Inflammatory macrophage (primary cell): ENCODE measurements around the gene HOXA9.

Experiments used
- DNase-seq, 2 donors: peaks; one replicate each; pipeline ENCODE4 v3.0.0-alpha.2; 2020 to 2022

Gene HOXA9

DNA sequence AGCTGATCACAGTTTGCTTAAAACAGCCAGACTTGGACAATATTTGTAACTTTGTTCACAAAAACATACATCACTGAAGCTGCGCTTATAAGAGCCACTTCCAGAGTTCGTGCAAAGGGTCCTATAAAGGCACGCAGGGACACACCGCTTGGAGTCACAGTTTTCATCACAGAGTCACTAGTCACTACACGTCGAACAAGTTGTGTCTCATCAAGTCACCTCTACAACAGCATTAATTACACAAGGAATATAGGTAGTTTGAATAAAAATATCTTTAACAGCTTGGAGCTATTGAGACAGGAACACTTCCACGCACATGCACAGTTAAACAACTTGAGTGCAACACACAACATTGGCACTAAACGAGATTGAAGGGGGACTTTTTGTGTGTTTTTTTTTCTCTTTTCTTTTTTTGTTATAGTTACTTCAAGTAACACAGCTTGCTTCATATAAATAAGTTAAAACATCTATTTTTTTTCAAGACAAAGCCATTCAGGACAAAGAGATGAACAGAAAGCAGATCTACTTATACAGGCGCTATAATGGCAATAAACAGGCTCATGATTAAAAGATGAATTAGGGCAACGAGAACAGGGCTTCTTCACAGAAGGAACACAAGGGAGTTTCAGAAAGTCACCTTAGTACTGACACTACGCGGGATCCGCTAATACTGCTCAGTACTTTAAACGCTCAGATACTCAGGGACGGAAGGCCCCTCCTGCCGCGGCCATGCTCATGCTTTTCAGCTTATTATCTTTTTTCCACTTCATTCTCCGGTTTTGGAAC lies 24.0 kb downstream of the HOXA9 start:
- DNase-seq: no peak

DNA sequence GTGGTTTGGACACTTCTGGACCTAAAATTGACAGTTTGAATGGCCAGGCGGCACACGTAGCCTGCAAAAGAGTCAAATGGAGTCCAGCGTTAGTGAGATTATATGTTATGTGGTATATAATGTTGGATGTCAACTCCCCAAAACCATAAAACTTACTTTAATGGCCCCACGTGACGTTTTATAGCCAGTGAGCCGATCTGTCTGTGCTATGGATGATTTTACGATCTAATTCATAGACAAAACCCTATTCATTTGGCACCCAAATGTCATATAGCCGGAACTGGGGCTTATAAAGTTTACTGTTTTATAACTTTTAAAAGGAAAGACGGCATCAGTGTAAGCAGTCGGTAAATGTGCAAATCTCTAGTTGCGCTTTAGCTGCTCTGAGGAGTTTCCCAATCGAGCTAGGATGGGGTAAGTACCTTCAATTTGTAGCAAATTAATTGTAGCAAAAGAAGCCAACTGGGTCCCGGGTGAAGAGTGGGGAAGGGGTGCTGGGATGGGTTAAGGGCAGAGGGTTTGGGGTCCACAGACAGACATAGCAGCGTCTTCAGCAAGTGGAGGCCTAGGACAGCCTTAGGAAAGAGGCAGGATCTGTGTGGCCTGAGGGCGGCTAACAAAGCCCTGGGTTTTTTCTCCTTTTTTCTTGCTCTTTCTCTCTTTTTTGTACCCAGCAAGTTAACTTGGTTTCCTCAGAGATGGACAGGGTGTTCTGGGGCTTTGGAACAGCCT lies 25.0 kb downstream of the HOXA9 start:
- DNase-seq: no peak

DNA sequence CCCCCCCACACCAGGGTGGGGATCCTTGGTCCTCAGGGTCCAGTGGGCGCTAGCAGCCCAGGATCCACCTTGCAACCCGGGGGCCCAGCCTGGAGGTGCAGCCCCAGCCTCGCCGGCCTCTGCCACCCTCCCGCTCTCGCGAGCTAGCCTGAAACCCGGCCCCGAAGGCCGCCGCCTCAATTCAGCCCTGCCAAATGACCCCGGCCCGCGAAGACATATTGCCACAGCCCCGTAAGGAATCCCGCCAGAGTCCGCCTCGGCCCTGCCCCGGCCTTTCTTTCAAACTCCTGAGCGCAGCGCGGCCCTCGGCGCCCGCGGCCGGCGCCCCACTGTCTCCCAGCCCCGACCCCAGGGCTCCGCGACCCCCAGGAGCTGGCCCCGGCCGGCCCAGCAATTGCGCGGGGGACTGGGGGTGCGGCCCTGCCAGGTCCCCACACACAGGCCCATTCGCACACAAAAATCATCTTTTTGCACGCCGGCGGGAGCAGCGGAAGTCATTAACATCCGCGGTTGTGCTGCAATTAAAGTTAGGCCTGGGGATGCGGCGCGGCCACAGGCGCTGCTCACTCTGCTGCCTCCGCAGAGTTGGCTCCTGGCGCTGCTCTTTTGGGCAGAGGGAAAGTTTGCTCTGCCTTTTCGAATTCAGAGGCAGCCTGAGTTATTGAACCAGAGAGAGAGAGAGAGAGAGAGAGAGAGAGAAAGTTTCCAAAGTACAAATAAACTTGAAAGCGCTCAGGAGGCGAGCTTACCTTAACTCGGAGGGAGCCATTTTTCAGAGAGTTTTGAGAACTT lies 25.8 kb downstream of the HOXA9 start:
- no peak for DNase-seq

DNA sequence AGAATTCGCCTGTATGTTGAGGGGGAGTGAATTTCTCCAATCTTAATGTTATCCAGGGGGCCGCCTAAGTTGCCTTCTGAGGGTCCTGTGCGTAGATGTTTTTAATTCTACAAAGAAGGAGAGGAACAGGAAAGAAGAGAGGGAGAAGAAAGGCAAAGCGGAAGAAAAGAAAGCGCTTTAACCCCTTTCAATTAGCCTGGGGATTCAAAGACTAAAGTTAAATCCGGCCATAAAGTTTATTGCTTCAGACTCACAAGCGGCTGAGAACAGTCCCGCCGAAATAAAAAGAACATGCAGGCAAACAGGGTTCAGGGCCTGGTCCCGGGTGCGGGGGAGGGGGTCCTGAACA lies 26.4 kb downstream of the HOXA9 start:
- DNase-seq: no peak

DNA sequence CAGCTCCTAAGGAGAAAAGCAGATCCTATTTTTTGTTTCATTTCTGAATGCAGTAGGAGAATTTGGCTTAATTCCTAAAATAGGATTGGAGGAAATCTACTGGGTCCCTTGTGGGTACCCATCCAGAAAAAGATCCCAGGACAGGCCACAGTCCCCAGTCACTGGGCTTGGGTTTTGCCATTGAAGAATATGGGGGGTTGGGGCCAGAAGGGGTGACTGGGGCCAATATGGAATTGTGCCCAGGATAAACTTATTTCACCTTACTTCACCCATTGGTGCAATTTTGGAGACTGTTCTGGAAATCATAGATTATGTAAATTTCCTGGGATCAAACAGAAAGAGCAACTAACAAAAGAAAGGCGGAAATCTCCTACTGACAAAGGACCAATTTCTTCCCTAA lies 26.9 kb downstream of the HOXA9 start:
- DNase-seq: no peak

DNA sequence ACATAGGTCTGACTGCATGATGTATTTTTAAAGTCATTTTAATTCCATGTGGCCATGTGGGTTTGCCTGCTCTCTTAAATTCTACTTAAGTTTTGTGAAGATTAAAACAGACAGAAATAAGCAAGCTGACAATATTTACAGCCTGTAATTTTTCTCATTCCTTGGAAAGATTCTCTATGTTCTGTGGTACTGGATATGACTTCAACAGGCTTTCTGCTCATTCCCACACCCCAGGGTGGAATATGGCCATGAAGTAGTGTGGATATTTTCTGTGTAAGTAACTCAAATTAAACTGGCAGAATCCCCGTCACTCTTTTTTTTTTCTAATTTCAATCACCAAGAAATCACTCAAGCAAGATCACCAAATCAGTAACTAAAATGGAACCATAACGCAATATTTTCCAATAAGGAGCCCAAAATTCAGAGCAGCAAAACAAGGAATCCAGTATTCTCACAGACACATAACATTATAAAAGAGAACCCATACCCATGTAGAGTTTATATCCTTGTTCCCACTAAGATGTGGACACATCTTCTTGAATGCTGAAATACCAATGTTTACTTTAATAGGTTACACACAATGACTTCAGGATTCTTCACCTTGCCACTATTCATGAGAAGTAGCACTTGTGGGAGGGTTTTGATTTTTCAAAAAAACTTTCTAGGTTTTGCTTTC lies 27.6 kb downstream of the HOXA9 start:
- DNase-seq: no peak

DNA sequence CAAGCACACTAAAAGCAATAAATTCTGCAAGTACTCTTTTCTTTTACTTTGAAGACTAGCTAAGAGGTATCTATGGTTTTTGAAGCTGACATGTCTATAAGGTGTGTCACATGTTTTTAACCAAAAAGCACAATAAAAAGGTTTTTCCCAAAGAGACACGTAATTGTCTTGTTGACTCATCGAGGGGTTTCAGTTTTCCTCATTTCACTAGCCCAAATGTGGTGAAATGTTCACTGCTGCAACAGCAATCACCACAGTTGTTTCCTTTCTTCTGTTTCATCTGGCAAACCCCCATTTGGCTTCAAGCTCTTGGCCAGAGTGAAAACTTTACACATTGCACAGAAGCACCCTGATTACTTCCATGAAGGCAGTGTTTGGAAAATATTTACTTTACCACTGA lies 30.9 kb downstream of the HOXA9 start:
- peak; percentile 69 to 73 for DNase-seq

DNA sequence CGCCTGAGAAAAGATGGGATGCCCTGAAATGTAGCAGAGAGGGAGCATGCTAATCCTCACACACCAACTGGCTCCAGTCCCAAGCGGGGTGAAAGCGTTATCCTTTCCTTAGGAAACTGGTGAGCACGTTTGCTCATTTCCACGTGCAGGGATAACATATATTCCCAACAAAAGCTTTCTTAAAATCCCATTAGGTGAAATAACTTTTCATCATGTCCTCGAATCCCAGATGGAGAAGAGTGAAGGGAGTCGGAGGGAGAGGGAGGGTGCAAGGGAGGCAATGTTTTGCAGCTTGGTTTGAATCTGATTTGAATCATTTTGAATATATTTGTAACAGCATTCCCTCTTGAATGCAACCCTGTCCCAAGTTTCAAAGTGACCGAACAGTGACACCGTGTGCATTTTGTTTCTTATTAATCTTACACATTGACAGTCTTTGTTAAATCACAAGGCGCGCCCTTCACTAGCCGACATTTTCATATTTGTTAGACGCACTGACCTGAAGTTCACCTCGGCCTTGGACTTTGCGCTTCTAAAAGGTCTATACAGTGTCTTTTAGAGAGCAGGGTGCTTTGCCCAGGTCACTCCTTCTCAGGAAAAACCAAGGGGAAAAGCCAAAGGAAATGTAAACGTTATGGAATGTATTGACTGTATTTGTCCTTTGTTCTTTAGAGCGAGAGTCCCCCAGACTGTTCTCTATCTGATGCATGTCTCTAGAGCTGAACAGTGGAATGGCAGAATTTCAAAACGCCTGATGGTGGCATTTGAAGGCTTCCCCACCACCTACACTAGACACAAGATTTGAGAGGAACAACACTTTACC lies 31.7 kb downstream of the HOXA9 start:
- DNase-seq: peak; percentile 30 to 70

DNA sequence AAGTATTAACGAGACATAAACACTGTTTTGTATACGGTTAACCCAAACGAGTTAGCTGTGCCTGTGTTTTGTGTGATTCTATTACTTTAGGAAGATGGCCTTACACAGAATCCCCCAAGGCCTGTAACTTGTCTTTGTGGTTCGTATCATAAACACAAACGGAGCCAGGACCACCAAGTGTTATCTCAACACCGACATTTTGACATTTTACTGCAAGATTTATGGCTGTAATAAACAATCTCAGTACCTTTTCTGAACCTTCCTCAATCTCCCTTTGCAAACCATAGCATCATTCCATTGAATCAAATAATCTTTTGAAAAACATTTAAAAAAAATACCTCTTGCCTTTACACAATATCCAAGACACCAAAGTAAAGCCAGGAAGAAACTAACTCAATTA lies 32.4 kb downstream of the HOXA9 start:
- DNase-seq: no peak

DNA sequence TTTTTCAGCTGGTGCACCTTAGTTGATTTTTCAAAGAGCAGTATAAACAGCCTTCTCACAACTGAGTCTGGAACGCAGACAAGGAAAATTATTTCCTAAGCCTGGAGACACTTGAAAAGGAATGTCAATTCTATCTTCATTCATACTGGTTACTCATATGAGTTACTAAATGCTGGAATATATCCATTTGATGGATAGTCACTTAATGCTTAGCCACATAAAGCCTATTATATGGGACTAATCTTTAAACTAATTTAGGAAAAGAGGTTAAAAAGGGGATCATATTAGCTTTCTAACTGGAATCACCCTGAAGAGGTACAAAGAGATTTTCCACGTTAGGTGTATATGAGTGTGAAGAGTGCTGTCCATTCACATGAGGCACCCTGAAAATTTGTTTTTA lies 33.1 kb downstream of the HOXA9 start:
- no peak for DNase-seq

DNA sequence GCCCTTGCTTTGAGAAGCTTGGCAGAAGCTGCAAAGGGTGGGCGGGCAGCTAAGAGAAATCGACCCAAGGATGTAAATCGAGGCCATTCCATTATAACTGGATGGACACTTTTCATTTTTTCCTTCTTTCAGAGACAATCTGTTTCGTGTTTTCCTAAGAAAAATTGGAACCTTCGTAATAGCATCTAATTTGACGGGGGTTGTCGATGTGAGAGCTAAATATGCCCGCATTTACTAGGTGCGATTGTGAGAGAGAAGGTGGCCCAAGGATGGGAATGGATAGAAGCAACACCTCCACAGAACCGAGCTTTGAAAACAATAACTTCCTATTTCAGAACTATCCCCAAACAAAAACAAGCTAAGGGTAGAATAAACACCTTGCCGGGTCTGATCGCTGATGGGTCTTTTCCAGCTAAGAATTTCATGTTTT lies 33.9 kb downstream of the HOXA9 start:
- no peak for DNase-seq

DNA sequence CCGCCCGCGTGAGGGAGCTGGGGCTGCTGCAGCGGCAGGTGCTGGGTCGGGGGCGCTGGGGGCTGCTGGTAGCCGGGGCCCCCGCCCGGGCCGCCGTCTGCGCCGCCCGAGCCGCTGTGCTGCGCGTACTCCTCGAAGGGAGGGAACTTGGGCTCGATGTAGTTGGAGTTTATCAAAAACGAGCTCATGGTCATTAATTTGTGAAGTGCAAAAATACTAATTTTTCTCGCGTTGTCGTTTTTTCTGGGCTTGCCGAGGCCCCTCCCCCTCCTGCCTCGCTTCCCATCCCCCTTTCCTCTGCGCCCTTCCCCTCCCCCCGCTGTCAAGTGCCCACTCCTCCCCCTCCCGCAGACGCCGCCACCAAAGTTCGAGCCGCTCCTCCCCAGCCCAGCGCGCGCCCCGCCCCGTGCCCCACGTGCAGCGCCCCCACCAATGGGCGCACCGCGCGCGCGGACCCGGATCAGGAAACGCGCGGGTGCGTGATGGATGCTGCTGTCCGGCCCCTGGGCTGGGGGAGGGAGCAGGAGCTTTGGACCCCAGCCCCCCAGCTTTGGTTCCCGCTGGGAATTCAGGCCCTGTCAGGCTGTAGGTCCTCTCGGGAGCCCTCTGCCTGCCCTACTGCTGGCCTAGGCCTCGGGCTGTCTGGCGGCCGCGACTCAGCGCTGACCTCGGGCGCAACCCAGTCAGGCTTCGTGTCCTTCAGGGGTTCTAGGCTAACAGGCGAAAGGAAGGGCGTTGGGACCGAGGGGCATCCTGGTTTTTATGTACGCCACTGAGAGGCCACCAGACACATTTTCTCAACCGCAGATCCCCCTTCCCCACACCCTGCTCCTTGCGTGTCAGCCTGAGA lies 34.6 kb downstream of the HOXA9 start, which contains the start of gene HOXA4:
TSS of gene HOXA4 (minus strand) at position 218 of the 850 bp plus-strand sequence. CDS start at position 194, 24 bp downstream.
- DNase-seq: peak; percentile 81 to 82

DNA sequence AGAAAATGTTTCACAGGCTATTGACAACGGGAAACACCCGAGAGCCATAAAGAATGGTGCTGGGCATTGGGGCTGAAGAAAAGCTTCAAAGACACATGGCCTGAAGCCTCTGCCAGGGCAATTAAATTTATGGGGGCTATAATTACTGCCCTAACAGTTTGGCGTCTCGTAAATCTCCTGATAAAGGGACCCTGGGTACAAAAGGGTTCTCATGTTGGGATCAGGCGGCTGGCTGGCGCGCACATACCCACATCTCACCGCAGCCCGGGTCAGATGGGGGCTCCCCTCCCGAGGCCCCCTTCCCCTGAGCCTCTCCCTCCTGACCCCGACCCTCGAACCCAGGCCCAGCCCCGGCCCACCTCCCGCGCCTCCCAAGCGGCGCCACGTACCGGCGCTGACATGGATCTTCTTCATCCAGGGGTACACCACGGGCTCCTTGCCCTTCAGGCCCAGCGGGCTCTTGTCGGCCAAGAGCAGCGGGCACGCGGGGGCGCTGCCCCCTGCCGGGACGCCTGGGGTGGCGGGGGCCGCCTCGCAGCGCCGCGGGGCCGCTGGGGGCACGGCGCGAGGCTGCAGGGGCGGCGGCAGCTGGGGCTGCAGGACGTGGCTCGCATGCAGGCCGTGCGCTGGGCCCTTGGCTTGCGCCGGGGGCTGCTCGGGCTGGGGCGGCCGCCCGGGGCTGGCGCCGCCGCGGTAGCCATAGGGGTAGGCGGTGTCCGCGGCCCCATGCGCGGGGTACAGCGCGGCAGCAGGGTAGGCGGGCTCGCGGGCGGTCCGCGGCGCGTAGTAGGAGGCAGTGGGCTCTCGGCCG lies 35.4 kb downstream of the HOXA9 start:
- no peak for DNase-seq

DNA sequence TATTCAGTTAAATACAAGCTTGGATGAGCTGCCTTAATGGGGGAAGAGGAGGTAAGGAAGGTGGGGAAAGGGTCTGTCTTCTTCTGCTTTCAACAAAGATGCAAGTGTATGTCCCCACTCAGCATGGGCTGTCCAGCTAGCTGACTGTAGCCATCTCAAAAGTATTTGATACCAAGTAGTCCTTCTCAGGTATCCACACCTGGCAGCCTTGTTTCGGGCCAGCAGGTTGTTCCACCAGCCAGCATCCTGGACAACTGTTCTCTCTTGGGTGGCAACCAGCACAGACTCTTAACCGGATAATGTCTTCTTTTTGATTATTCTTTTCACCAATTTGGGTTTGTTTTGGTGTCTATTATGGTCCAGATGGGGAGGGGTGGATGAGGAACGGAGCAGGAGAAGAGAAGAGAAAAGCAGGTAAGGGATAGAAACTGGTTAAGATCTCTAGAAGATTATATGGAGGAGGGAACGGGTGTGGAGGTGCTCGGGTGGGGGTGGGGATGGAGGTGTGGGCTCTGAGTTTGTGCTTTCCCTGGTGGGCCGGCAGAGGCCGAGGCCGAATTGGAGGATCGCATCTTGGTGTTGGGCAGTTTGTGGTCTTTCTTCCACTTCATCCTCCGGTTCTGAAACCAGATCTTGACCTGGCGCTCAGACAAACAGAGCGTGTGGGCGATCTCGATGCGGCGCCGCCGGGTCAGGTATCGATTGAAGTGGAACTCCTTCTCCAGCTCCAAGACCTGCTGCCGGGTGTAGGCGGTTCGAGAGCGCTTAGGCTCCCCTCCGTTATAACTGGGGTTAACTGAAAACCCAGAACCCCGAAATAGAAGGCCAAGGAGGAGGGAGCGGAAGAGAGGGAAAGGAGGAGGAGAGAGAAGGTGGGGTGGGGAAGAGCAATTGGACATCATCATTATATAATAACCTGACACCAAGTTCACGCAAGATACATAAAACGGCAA lies 36.3 kb downstream of the HOXA9 start:
- no peak for DNase-seq

DNA sequence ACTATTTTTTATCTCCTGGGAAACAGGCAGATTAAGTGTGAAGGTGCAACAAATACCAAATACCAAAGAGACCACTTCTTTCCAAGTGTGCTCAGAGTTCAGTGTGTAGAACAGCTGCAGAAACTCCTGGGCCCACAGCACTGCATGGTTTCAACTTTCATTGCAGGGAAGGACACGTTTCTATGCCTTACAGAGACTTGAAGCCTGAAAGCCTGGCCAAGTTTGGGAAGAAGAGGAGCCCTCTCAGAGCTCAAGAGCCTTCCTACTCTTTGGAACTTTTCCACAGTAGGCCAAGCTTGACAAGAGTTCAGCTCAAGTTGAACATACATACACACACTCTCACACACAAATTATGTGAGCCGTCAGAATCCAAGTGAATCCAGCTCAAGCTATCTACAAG lies 37.3 kb downstream of the HOXA9 start:
- no peak for DNase-seq

DNA sequence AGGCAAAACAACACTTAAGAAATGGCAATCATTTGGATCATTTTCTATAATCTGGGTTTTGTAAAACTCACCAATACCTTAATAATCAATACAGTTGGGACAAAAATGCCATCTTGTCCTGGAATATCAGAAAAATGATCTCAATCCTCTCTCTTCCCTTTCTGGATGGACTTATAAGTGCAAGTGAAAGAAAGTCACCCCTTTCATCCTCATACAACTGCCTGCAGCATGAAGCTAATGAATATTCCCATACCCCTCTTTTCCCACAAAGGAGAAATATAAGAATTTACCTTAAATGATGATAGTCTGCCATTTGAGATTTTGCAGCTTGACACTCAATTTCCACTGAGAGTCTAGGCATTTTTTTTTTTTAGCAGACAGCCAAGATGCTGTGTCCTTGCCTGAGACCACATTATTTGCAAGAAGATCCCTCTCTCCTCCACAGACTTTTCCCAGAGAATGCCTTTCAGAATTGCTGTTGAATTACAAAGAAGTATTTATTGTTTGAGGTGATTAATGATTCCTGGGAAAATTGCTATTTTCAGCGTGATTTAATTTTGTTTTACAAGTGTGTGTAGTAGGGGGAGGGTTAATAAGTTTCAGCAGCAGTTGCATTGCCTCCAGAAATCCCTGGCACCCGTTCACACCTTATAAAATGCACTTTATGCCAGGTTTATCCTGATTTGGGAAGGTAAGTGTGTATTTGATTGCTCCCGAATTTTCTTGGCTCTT lies 38.6 kb downstream of the HOXA9 start:
- DNase-seq: no peak

DNA sequence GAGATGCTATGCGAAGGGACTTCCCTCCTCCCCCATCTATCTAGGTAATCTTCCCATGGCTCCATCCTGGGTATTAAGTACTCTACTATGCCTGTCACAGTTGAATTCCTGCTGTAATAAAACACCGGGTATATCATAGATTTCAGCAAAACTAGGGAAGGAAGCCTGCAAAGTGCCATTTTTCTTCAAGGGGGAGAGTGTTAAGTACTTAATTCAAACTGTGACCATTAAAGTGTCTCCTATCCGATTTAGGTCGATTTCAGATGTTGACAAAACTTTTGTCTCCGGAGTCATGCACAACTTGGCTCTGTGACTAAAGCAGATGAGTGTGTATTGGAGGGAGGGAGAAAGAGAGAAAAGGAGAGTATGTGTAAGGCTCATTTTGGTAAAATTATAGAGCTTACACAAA lies 39.3 kb downstream of the HOXA9 start:
- DNase-seq: no peak
